ENCODE data around the gene RNF166. TPM values are rescaled to one million over a fixed set of nuclear protein-coding genes. Genes with fewer than 3 reads are reported as not detected.

The RNF166 gene
- total and polyA plus RNA-seq, 2 of the 13 experiments (the other 11 are each of a cell fraction or from before 2014, with no cell fraction given) = 21.4 to 23.0 TPM

DNA sequence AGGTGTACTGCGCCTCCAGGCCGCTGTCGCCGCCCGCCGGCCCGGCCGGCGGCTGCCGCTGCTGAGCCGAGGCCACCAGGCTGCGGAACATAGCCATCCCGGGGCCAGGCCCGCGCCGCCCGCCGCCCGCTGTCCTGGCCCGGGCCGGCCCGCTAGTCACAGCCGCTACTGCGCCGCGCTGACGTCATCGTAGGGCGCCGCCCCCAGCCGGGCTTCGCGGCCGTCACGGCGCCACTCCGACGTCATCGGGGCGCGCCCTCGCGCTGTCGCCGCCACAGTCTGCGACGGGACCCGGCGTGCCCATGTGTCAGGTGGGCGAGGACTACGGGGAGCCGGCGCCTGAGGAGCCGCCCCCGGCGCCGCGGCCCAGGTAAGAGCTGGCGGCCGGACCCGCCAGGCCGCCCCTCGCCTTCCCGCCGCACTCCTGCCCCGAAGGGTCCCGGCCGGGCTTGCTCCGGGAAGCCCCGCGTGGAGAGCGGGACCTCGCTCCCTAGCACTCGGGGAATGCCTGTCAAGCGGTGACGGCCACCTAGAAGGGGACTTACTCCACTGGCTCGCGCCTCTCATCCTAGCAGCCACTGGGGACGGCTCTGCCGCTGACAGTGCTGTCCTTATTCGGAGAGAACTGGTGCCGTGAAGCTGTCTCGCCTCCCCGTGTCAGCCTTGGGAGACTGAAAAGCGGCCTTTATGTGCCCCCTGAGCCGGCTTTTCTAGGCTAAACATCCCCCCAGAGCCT, at the start of gene RNF166, which contains the start of gene CTU2 (continued):
- TF ChIP-seq MED13 (CRISPR knock-in tag; IDR thresholded peaks at IDR 0.05) = no peak
- TF ChIP-seq ISX (CRISPR knock-in tag; conservative IDR thresholded peaks at IDR 0.05) = 0 out of 2 replicates have a peak, but pooled peaks have one; percentile 60
- no peak for TF ChIP-seq POLR2A (IDR thresholded peaks at IDR 0.05; ENCODE audit: insufficient read depth in 1 of 2, low read depth in 2 of 2, low read length in 2 of 2)
- TF ChIP-seq, protein P1, sequence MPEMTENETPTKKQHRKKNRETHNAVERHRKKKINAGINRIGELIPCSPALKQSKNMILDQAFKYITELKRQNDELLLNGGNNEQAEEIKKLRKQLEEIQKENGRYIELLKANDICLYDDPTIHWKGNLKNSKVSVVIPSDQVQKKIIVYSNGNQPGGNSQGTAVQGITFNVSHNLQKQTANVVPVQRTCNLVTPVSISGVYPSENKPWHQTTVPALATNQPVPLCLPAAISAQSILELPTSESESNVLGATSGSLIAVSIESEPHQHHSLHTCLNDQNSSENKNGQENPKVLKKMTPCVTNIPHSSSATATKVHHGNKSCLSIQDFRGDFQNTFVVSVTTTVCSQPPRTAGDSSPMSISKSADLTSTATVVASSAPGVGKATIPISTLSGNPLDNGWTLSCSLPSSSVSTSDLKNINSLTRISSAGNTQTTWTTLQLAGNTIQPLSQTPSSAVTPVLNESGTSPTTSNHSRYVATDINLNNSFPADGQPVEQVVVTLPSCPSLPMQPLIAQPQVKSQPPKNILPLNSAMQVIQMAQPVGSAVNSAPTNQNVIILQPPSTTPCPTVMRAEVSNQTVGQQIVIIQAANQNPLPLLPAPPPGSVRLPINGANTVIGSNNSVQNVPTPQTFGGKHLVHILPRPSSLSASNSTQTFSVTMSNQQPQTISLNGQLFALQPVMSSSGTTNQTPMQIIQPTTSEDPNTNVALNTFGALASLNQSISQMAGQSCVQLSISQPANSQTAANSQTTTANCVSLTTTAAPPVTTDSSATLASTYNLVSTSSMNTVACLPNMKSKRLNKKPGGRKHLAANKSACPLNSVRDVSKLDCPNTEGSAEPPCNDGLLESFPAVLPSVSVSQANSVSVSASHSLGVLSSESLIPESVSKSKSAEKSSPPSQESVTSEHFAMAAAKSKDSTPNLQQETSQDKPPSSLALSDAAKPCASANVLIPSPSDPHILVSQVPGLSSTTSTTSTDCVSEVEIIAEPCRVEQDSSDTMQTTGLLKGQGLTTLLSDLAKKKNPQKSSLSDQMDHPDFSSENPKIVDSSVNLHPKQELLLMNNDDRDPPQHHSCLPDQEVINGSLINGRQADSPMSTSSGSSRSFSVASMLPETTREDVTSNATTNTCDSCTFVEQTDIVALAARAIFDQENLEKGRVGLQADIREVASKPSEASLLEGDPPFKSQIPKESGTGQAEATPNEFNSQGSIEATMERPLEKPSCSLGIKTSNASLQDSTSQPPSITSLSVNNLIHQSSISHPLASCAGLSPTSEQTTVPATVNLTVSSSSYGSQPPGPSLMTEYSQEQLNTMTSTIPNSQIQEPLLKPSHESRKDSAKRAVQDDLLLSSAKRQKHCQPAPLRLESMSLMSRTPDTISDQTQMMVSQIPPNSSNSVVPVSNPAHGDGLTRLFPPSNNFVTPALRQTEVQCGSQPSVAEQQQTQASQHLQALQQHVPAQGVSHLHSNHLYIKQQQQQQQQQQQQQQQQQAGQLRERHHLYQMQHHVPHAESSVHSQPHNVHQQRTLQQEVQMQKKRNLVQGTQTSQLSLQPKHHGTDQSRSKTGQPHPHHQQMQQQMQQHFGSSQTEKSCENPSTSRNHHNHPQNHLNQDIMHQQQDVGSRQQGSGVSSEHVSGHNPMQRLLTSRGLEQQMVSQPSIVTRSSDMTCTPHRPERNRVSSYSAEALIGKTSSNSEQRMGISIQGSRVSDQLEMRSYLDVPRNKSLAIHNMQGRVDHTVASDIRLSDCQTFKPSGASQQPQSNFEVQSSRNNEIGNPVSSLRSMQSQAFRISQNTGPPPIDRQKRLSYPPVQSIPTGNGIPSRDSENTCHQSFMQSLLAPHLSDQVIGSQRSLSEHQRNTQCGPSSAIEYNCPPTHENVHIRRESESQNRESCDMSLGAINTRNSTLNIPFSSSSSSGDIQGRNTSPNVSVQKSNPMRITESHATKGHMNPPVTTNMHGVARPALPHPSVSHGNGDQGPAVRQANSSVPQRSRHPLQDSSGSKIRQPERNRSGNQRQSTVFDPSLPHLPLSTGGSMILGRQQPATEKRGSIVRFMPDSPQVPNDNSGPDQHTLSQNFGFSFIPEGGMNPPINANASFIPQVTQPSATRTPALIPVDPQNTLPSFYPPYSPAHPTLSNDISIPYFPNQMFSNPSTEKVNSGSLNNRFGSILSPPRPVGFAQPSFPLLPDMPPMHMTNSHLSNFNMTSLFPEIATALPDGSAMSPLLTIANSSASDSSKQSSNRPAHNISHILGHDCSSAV (CRISPR knock-in tag; IDR thresholded peaks at IDR 0.05; ENCODE audit: borderline replicate concordance) = no peak
- TF ChIP-seq ZNF761 (CRISPR knock-in tag; conservative IDR thresholded peaks at IDR 0.05) = 0 out of 2 replicates have a peak, but pooled peaks have one; percentile 79
- no peak for TF ChIP-seq JDP2 (CRISPR knock-in tag; IDR thresholded peaks at IDR 0.05; ENCODE audit: borderline replicate concordance)
- TF ChIP-seq SATB2 (CRISPR knock-in tag; IDR thresholded peaks at IDR 0.05) = no peak
- no peak for TF ChIP-seq PLRG1 (conservative IDR thresholded peaks at IDR 0.05)
- TF ChIP-seq KDM1A (CRISPR knock-in tag; IDR thresholded peaks at IDR 0.05) = no peak
- TF ChIP-seq, protein P2, sequence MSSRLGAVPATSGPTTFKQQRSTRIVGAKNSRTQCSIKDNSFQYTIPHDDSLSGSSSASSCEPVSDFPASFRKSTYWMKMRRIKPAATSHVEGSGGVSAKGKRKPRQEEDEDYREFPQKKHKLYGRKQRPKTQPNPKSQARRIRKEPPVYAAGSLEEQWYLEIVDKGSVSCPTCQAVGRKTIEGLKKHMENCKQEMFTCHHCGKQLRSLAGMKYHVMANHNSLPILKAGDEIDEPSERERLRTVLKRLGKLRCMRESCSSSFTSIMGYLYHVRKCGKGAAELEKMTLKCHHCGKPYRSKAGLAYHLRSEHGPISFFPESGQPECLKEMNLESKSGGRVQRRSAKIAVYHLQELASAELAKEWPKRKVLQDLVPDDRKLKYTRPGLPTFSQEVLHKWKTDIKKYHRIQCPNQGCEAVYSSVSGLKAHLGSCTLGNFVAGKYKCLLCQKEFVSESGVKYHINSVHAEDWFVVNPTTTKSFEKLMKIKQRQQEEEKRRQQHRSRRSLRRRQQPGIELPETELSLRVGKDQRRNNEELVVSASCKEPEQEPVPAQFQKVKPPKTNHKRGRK (CRISPR knock-in tag; IDR thresholded peaks at IDR 0.05) = no peak
- TF ChIP-seq ZNF567 (CRISPR knock-in tag; IDR thresholded peaks at IDR 0.05; ENCODE audit: borderline replicate concordance) = peak; percentile 86
- TF ChIP-seq, protein P3, sequence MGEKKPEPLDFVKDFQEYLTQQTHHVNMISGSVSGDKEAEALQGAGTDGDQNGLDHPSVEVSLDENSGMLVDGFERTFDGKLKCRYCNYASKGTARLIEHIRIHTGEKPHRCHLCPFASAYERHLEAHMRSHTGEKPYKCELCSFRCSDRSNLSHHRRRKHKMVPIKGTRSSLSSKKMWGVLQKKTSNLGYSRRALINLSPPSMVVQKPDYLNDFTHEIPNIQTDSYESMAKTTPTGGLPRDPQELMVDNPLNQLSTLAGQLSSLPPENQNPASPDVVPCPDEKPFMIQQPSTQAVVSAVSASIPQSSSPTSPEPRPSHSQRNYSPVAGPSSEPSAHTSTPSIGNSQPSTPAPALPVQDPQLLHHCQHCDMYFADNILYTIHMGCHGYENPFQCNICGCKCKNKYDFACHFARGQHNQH (CRISPR knock-in tag; IDR thresholded peaks at IDR 0.05) = peak; percentile 67
- TF ChIP-seq ZSCAN25 (CRISPR knock-in tag; IDR thresholded peaks at IDR 0.05) = peak; percentile 56
- TF ChIP-seq MAZ (IDR thresholded peaks at IDR 0.05; ENCODE audit: borderline replicate concordance, low read depth, low read length) = peak; percentile 87
- TF ChIP-seq MAZ (CRISPR knock-in tag; IDR thresholded peaks at IDR 0.05; ENCODE audit: low read depth) = peak; percentile 95
- peak; percentile 43; the same call in 1 of the 2 replicates for TF ChIP-seq SOX5 (CRISPR knock-in tag; IDR thresholded peaks at IDR 0.05; ENCODE audit: borderline replicate concordance)
- TF ChIP-seq GLI4 (CRISPR knock-in tag; IDR thresholded peaks at IDR 0.05; ENCODE audit: borderline replicate concordance) = no peak
